SK-N-SH (cell line): Measurements from ENCODE around the gene TFDP2. TPM values are rescaled to one million over a fixed set of nuclear protein-coding genes. Genes with fewer than 3 reads are reported as not detected.

Experiments
- CTCF ChIA-PET: fragments of 300-600, 350-600 bp; formaldehyde crosslinking; extraction: SDS; loops from one replicate; lab custom pipeline; 2021; lab: Yijun Ruan, JAX
- POLR2A ChIA-PET: fragments of 350-600 bp; sonication (Branson Sonifier 250); formaldehyde crosslinking; extraction: SDS; loops from one replicate; lab custom pipeline; 2020; ENCODE audit warnings: antibody characterized with exemption, inconsistent platforms; lab: Yijun Ruan, JAX
- DNase-seq: peaks from one replicate; pipeline ENCODE4 v3.0.0; 2012
- H2AFZ ChIP-seq: fragments of 200-600 bp; sonication (generic); 2 replicates; pipeline ENCODE4 v1.8.1; 2016; ENCODE audit warnings: antibody characterized with exemption, mild to moderate bottlenecking, low read depth
- H3F3A ChIP-seq: fragments of 200-600 bp; sonication (generic); replicated peaks from 2 replicates; pipeline ENCODE3; 2016; ENCODE audit warnings: antibody characterized with exemption, mild to moderate bottlenecking; ENCODE audit not compliant: insufficient read depth
- H3K27ac ChIP-seq, 2 experiments: fragments of 200-500 bp in 1 of 2; fragments of 200-600 bp in 1 of 2; sonication (Bioruptor generic) in 1 of 2; sonication (generic), shearing (Covaris generic) in 1 of 2; 2 replicates each; pipeline versions ENCODE4 v1.5.1 to v1.6.1; 2014 to 2016; ENCODE audit warnings: low read depth in 2 of 2, inconsistent platforms in 1 of 2, low read length in 1 of 2, mild to moderate bottlenecking in 1 of 2, mixed read lengths in 1 of 2
- H3K27me3 ChIP-seq: fragments of 200-600 bp; sonication (generic), shearing (Covaris generic); 2 replicates; pipeline ENCODE4 v1.6.1; 2016; ENCODE audit warnings: mixed run types; ENCODE audit not compliant: insufficient read depth
- H3K36me3 ChIP-seq, 2 experiments: fragments of 200-500 bp in 1 of 2; fragments of 200-600 bp in 1 of 2; sonication (Bioruptor generic) in 1 of 2; sonication (generic) in 1 of 2; replicated peaks in 1 of 2; 2 replicates each; pipeline versions ENCODE3 to v1.5.1; 2014 to 2016; ENCODE audit warnings: low read length in 1 of 2, mild to moderate bottlenecking in 1 of 2; ENCODE audit not compliant: insufficient read depth in 2 of 2, control insufficient read depth in 1 of 2
- H3K4me1 ChIP-seq, 2 experiments: fragments of 200-500 bp in 1 of 2; fragments of 200-600 bp in 1 of 2; sonication (Bioruptor generic) in 1 of 2; sonication (generic), shearing (Covaris generic) in 1 of 2; 2 replicates each; pipeline versions ENCODE4 v1.5.1 to v1.6.1; 2014 to 2016; ENCODE audit warnings: low read depth in 1 of 2, low read length in 1 of 2, mixed run types in 1 of 2; ENCODE audit not compliant: insufficient read depth in 2 of 2, control insufficient read depth in 1 of 2
- H3K4me2 ChIP-seq: fragments of 200-600 bp; sonication (generic), shearing (Covaris generic); 2 replicates; pipeline ENCODE4 v1.6.1; 2017; ENCODE audit warnings: mixed run types
- H3K4me3 ChIP-seq, 2 experiments: fragments of 200-500 bp in 1 of 2; fragments of 200-600 bp in 1 of 2; sonication (Bioruptor generic) in 1 of 2; sonication (generic), shearing (Covaris generic) in 1 of 2; 2 replicates each; pipeline versions ENCODE4 v1.5.1 to v1.8.1; 2014 to 2016; ENCODE audit warnings: low read depth in 2 of 2, inconsistent platforms in 1 of 2, low read length in 1 of 2, mild to moderate bottlenecking in 1 of 2, mixed read lengths in 1 of 2, moderate library complexity in 1 of 2
- H3K79me2 ChIP-seq: fragments of 200-600 bp; sonication (generic); 2 replicates; pipeline ENCODE4 v1.8.1; 2017; ENCODE audit warnings: mild to moderate bottlenecking; ENCODE audit not compliant: insufficient read depth
- H3K9ac ChIP-seq: fragments of 200-600 bp; sonication (generic); 2 replicates; pipeline ENCODE4 v1.6.1; 2017; ENCODE audit warnings: mixed run types
- H3K9me2 ChIP-seq: fragments of 200-600 bp; sonication (generic); 2 replicates; pipeline ENCODE4 v1.6.1; 2017; ENCODE audit warnings: mixed run types
- H3K9me3 ChIP-seq: fragments of 200-600 bp; sonication (generic); 2 replicates; pipeline ENCODE4 v1.6.1; 2017; ENCODE audit warnings: mixed run types, mild to moderate bottlenecking, moderate library complexity
- H4K20me1 ChIP-seq: fragments of 200-600 bp; sonication (generic); 2 replicates; pipeline ENCODE4 v1.6.1; 2017; ENCODE audit warnings: mild to moderate bottlenecking, mixed run types; ENCODE audit not compliant: insufficient read depth
- CHD2 ChIP-seq: fragments of 150-350 bp; IDR thresholded peaks from 2 replicates; pipeline ENCODE4 v1.6.1; 2018; ENCODE audit warnings: low read length; ENCODE audit not compliant: partially characterized antibody
- ELF1 ChIP-seq: IDR thresholded peaks from 2 replicates; pipeline ENCODE4 v1.4.0; 2012
- EP300 ChIP-seq, 2 experiments: IDR thresholded peaks; 2 replicates each; pipeline versions ENCODE4 v1.4.0 to v1.6.1; 2012; ENCODE audit warnings: borderline replicate concordance in 1 of 2, low read depth in 1 of 2, low read length in 1 of 2
- EZH2phosphoT487 ChIP-seq: fragments of 200-600 bp; sonication (generic); IDR thresholded peaks from 2 replicates; pipeline ENCODE4 v1.6.1; 2017; ENCODE audit warnings: low read depth, mixed run types, mild to moderate bottlenecking, antibody characterized with exemption, moderate library complexity, borderline replicate concordance
- FOXJ3 ChIP-seq: sonication (generic); formaldehyde crosslinking; IDR thresholded peaks from 2 replicates; pipeline ENCODE4 v1.5.1; 2020; ENCODE audit warnings: mild to moderate bottlenecking, missing genetic modification reagents
- GABPA ChIP-seq: IDR thresholded peaks from 2 replicates; pipeline ENCODE4 v1.4.0; 2012; ENCODE audit warnings: low read depth, mild to moderate bottlenecking
- NRF1 ChIP-seq: IDR thresholded peaks from 2 replicates; pipeline ENCODE4 v1.6.1; 2012; ENCODE audit warnings: low read depth, mild to moderate bottlenecking, low read length
- POLR2AphosphoS5 ChIP-seq: IDR thresholded peaks from 2 replicates; pipeline ENCODE4 v1.6.1; 2012; ENCODE audit warnings: low read depth, low read length
- RAD21 ChIP-seq: IDR thresholded peaks from 2 replicates; pipeline ENCODE4 v1.6.1; 2012; ENCODE audit warnings: mild to moderate bottlenecking, low read length
- RXRA ChIP-seq: IDR thresholded peaks from 2 replicates; pipeline ENCODE4 v1.4.0; 2012; ENCODE audit warnings: low read depth, mild to moderate bottlenecking, borderline replicate concordance
- SIN3A ChIP-seq: IDR thresholded peaks from 2 replicates; pipeline ENCODE4 v1.6.1; 2012; ENCODE audit warnings: low read depth, mild to moderate bottlenecking, low read length, moderate library complexity, borderline replicate concordance
- TAF1 ChIP-seq: IDR thresholded peaks from 2 replicates; pipeline ENCODE4 v1.6.1; 2012; ENCODE audit warnings: low read depth, mild to moderate bottlenecking, low read length, moderate library complexity, borderline replicate concordance
- TEAD4 ChIP-seq: IDR thresholded peaks from 2 replicates; pipeline ENCODE4 v1.4.0; 2012; ENCODE audit warnings: mild to moderate bottlenecking, borderline replicate concordance; ENCODE audit not compliant: insufficient read depth
- YY1 ChIP-seq: IDR thresholded peaks from 2 replicates; pipeline ENCODE4 v1.4.0; 2012; ENCODE audit warnings: low read depth, mild to moderate bottlenecking
- WGBS: methylation state at CpG from one replicate; pipeline ENCODE4 v1.1.6; 2017; ENCODE audit warnings: low lambda C conversion rate; 5-methylcytosine and 5-hydroxymethylcytosine counted together
- polyA plus RNA-seq, 3 experiments: library from polyadenylated mRNA; depleted of rRNA; stranded (reverse); fragments of >200 nt; gene quantifications; 2 replicates each; pipeline ENCODE4 v1.2.3, GENCODE V29; 2012
- small RNA-seq, 7 experiments: library from RNA; depleted of rRNA; stranded (forward); fragments of <200 nt; gene quantifications; one replicate each; pipeline ENCODE3, GENCODE V24; 2012
- TF ChIP-seq, protein P1 (sequence below): fragments of 200-600 bp; sonication (generic); IDR thresholded peaks from 2 replicates; pipeline ENCODE4 v1.6.1; 2017; ENCODE audit warnings: antibody characterized with exemption, mild to moderate bottlenecking, moderate library complexity
- TF ChIP-seq, protein P2 (sequence below): fragments of 150-350 bp; IDR thresholded peaks from 2 replicates; pipeline ENCODE4 v1.6.1; 2017; ENCODE audit warnings: antibody characterized with exemption, low read length, low read depth, borderline replicate concordance
- TF ChIP-seq, protein P3 (sequence below): fragments of 150-350 bp; IDR thresholded peaks from 2 replicates; pipeline ENCODE4 v1.6.1; 2016; ENCODE audit warnings: mild to moderate bottlenecking, low read depth, low read length

Gene TFDP2
- polyA plus RNA-seq, 1 of the 3 experiments (the other 2 are of a cell fraction) = 8.6 TPM

DNA sequence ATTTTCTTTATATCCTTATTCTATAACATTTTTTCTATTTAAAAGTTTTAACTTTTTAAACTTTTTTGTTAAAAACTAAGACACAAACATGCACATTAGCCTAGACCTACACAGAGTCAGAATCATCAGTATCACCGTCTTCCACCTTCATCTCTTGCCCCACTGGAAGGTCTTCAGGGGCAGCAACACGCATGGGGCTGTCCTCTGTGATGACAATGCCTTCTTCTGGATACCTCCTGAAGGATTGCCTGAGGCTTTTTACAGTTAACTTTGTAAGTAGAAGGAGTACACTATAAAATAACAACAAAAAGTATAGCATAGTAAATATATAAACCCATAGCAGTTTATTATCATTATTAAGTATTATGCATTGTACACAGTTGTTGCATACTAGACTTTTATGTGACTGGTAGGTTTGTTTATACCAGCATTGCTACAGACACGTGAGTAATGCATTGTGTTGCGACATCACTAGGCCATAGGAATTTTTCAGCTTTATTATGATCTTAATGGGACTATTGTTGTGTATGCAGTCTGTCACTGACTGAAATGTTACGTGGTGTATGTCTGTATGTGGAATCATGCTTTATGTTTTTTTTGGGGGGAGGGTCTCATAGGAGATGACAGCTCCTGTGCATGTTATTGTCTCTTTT lies 254.7 kb downstream of the TFDP2 start:
- H3F3A ChIP-seq = peaks cover 7% of the 10 kb centered on the region
- no peaks in the 10 kb centered on the region for H4K20me1 ChIP-seq
- peaks cover 0 to 16% of the 10 kb centered on the region in 2 experiments for H3K36me3 ChIP-seq
- no peaks in the 10 kb centered on the region for H3K9me3 ChIP-seq
- H3K4me1 ChIP-seq = no peaks in the 10 kb centered on the region
- no peaks in the 10 kb centered on the region for H3K27me3 ChIP-seq
- H3K27ac ChIP-seq = no peak overlapping the region
- no peak overlapping the region for H2AFZ ChIP-seq
- ChIA-PET CTCF (interaction anchor here (1.6 kb wide), 1 partner anchor 156 kb away, joined by 3 read pairs; no protein-coding TSS in a partner anchor), POLR2A (no interaction called here)
- DNase-seq = no peak
- no peak overlapping the region for H3K4me3 ChIP-seq
- no peaks in the 10 kb centered on the region for H3K9me2 ChIP-seq
- 77% methylated on average over 5 of the region's 5 CpGs for WGBS
- H3K4me2 ChIP-seq = no peak overlapping the region
- no peak for TF ChIP-seq POLR2AphosphoS5
- no peak for TF ChIP-seq EP300 (IDR thresholded peaks at IDR 0.05; ENCODE audit: borderline replicate concordance in 1 of 2, low read depth in 1 of 2, low read length in 1 of 2)
- TF ChIP-seq NRF1 = no peak
- TF ChIP-seq, protein P1, sequence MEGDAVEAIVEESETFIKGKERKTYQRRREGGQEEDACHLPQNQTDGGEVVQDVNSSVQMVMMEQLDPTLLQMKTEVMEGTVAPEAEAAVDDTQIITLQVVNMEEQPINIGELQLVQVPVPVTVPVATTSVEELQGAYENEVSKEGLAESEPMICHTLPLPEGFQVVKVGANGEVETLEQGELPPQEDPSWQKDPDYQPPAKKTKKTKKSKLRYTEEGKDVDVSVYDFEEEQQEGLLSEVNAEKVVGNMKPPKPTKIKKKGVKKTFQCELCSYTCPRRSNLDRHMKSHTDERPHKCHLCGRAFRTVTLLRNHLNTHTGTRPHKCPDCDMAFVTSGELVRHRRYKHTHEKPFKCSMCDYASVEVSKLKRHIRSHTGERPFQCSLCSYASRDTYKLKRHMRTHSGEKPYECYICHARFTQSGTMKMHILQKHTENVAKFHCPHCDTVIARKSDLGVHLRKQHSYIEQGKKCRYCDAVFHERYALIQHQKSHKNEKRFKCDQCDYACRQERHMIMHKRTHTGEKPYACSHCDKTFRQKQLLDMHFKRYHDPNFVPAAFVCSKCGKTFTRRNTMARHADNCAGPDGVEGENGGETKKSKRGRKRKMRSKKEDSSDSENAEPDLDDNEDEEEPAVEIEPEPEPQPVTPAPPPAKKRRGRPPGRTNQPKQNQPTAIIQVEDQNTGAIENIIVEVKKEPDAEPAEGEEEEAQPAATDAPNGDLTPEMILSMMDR = no peak
- no peak for TF ChIP-seq RAD21
- no peak for TF ChIP-seq GABPA
- TF ChIP-seq TAF1 = no peak
- TF ChIP-seq, protein P2, sequence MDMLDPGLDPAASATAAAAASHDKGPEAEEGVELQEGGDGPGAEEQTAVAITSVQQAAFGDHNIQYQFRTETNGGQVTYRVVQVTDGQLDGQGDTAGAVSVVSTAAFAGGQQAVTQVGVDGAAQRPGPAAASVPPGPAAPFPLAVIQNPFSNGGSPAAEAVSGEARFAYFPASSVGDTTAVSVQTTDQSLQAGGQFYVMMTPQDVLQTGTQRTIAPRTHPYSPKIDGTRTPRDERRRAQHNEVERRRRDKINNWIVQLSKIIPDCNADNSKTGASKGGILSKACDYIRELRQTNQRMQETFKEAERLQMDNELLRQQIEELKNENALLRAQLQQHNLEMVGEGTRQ = no peak
- no peak for TF ChIP-seq SIN3A
- no peak for TF ChIP-seq FOXJ3 (CRISPR knock-in tag)
- TF ChIP-seq TEAD4 = no peak
- TF ChIP-seq, protein P3, sequence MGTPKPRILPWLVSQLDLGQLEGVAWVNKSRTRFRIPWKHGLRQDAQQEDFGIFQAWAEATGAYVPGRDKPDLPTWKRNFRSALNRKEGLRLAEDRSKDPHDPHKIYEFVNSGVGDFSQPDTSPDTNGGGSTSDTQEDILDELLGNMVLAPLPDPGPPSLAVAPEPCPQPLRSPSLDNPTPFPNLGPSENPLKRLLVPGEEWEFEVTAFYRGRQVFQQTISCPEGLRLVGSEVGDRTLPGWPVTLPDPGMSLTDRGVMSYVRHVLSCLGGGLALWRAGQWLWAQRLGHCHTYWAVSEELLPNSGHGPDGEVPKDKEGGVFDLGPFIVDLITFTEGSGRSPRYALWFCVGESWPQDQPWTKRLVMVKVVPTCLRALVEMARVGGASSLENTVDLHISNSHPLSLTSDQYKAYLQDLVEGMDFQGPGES = no peak
- TF ChIP-seq YY1 = no peak
- TF ChIP-seq ELF1 = no peak
- no peak for TF ChIP-seq CHD2
- TF ChIP-seq RXRA = no peak
- no peak for TF ChIP-seq EZH2phosphoT487
- no peak overlapping the region for H3K9ac ChIP-seq
- H3K79me2 ChIP-seq = peaks cover 86% of the 10 kb centered on the region

Small RNA genes within 50 kb of the gene (small RNA-seq; reads per million reads assigned to genes)
- gene RNU6-425P = 0 reads per million in 7 experiments
- 0 reads per million in 7 experiments for gene RNU6-509P

Other genes starting within 250 kb of the TFDP2 start
- gene GK5, start 76.0 kb upstream of the TFDP2 start, polyA plus RNA-seq (2012; rRNA removed) = 5.5 and 5.7 TPM in 2 replicates